ENCODE results near the gene DOCK6. TPM values are rescaled to one million over a fixed set of nuclear protein-coding genes. Genes with fewer than 3 reads are reported as not detected.

Gene DOCK6
- total RNA-seq, 1 experiment from 2014 or later, result 29.4 TPM

GRCh38 chr19:11247934-11248333, 14.4 kb downstream of the DOCK6 start:
- Histone ChIP-seq H3K4me1 (ENCODE audit: insufficient read depth, low read length) (0 out of 2 replicates have a peak, but pooled peaks cover 3% of the 10 kb centered on the region), H3K9ac (ENCODE audit: low read length) (no peak overlapping the region), H3K9me3 (ENCODE audit: low read length) (no peaks in the 10 kb centered on the region), H3K27ac (ENCODE audit: low read length) (no peak overlapping the region), H3K4me2 (ENCODE audit: low read length) (no peak overlapping the region), H3K79me2 (ENCODE audit: low read length) (no peaks in the 10 kb centered on the region), H3K9me2 (replicated peaks; ENCODE audit: low read length) (no peaks in the 10 kb centered on the region), H3K27me3 (ENCODE audit: low read length) (no peaks in the 10 kb centered on the region), H2AFZ (ENCODE audit: low read length) (no peak overlapping the region), H3K36me3 (ENCODE audit: low read depth, low read length) (peaks cover 13% of the 10 kb centered on the region), H3K4me3 (ENCODE audit: low read length) (no peak overlapping the region), H3F3A (ENCODE audit: low read length, unreplicated experiment) (no peaks in the 10 kb centered on the region), H4K20me1 (ENCODE audit: low read length) (no peaks in the 10 kb centered on the region)
- DNase-seq (no peak), ATAC-seq (no peak)
- TF ChIP-seq CTCF (conservative IDR thresholded peaks at IDR 0.05; ENCODE audit: low read depth, low read length) (no peak), EZH2phosphoT487 (IDR thresholded peaks at IDR 0.05; ENCODE audit: borderline replicate concordance, low read length) (no peak), EZH2 (IDR thresholded peaks at IDR 0.05; ENCODE audit: low read length, unreplicated experiment) (no peak)
- POLR2A ChIA-PET (ENCODE audit: unreplicated experiment), result no interaction called here
- no TSS peak for BruUV-seq (replicated peaks)
- intact Hi-C loops (cut with micrococcal nuclease), result no loop called here
- CTCF ChIA-PET, result no interaction called here

GRCh38 chr19:11247391-11247790, 14.9 kb downstream of the DOCK6 start:
- ATAC-seq, result no peak
- no TSS peak for BruUV-seq (replicated peaks)

More at GRCh38 chr19:11247391-11247790, 14.9 kb downstream of the DOCK6 start:
- Histone ChIP-seq H2AFZ (ENCODE audit: low read length) (no peak overlapping the region), H3K4me2 (ENCODE audit: low read length) (no peak overlapping the region), H3K4me1 (ENCODE audit: insufficient read depth, low read length) (0 out of 2 replicates have a peak, but pooled peaks cover 3% of the 10 kb centered on the region), H4K20me1 (ENCODE audit: low read length) (no peaks in the 10 kb centered on the region), H3K27me3 (ENCODE audit: low read length) (no peaks in the 10 kb centered on the region), H3K9ac (ENCODE audit: low read length) (no peak overlapping the region), H3F3A (ENCODE audit: low read length, unreplicated experiment) (no peaks in the 10 kb centered on the region), H3K27ac (ENCODE audit: low read length) (no peak overlapping the region), H3K4me3 (ENCODE audit: low read length) (no peak overlapping the region), H3K9me3 (ENCODE audit: low read length) (no peaks in the 10 kb centered on the region), H3K36me3 (ENCODE audit: low read depth, low read length) (peaks cover 13% of the 10 kb centered on the region), H3K79me2 (ENCODE audit: low read length) (no peaks in the 10 kb centered on the region), H3K9me2 (replicated peaks; ENCODE audit: low read length) (no peaks in the 10 kb centered on the region)
- no peak for DNase-seq
- intact Hi-C loops (cut with micrococcal nuclease), result no loop called here
- ChIA-PET POLR2A (ENCODE audit: unreplicated experiment) (no interaction called here), CTCF (interaction anchor here (0.6 kb wide), 1 partner anchor 383 kb away, joined by 3 read pairs; no protein-coding TSS in a partner anchor)
- TF ChIP-seq EZH2phosphoT487 (IDR thresholded peaks at IDR 0.05; ENCODE audit: borderline replicate concordance, low read length) (no peak), CTCF (conservative IDR thresholded peaks at IDR 0.05; ENCODE audit: low read depth, low read length) (no peak), EZH2 (IDR thresholded peaks at IDR 0.05; ENCODE audit: low read length, unreplicated experiment) (no peak)

Measured in PC-3 (cell line).